Measurements from ENCODE around the gene FTO. TPM values are rescaled to one million over a fixed set of nuclear protein-coding genes. Genes with fewer than 3 reads are reported as not detected.

Gene FTO
- total and polyA plus RNA-seq, 4 donors = 12.2 to 145 (median 57.7) TPM

DNA sequence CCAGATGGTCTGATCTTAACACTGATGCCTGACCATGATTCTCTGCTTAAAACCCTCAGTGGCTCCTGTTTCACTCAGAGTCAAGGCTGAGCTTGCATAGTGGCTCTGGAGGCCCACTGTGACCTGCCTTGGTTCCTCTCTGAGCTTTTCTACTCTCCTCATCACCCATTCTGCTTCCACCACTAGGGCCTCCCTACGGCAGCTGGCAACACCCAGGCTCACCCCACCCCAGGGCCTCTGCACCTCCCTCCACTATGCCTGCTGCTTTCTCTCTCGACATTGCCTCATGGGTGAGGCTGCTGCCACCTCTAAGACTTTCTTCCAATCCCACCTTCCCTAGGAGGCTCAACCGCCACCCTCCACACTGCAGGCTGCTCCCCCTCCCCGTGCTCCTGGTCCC, 455.0 kb downstream of the FTO start:
- Histone ChIP-seq H3K4me3 (no peak overlapping the region), H3K27ac (ENCODE audit: low read depth in 1 of 2, low read length in 1 of 2) (no peak overlapping the region), H3K36me3 (ENCODE audit: control insufficient read depth in 4 of 4, insufficient read depth in 4 of 4, low read length in 4 of 4) (no peaks in the 10 kb centered on the region), H3K9me3 (ENCODE audit: control insufficient read depth in 4 of 4, insufficient read depth in 3 of 4, low read length in 3 of 4) (peaks cover 0 to 4% (median 0%) of the 10 kb centered on the region in 4 donors), H3K9ac (ENCODE audit: insufficient read depth in 1 of 2, low read length in 2 of 2) (no peak overlapping the region), H3K4me1 (ENCODE audit: control insufficient read depth in 5 of 5, insufficient read depth in 5 of 5, low read length in 5 of 5) (no peaks in the 10 kb centered on the region), H3K27me3 (ENCODE audit: control insufficient read depth in 3 of 3, insufficient read depth in 3 of 3, low read length in 2 of 3) (peaks cover 0 to 4% (median 2%) of the 10 kb centered on the region in 3 donors)
- ATAC-seq (ENCODE audit: insufficient read depth, low FRiP score) = no peak
- DNase-seq = no peak
- WGBS, 2 donors = 93 to 94% methylated on average over 4 of the region's 4 CpGs
- TF ChIP-seq, protein P1, sequence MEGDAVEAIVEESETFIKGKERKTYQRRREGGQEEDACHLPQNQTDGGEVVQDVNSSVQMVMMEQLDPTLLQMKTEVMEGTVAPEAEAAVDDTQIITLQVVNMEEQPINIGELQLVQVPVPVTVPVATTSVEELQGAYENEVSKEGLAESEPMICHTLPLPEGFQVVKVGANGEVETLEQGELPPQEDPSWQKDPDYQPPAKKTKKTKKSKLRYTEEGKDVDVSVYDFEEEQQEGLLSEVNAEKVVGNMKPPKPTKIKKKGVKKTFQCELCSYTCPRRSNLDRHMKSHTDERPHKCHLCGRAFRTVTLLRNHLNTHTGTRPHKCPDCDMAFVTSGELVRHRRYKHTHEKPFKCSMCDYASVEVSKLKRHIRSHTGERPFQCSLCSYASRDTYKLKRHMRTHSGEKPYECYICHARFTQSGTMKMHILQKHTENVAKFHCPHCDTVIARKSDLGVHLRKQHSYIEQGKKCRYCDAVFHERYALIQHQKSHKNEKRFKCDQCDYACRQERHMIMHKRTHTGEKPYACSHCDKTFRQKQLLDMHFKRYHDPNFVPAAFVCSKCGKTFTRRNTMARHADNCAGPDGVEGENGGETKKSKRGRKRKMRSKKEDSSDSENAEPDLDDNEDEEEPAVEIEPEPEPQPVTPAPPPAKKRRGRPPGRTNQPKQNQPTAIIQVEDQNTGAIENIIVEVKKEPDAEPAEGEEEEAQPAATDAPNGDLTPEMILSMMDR (IDR thresholded peaks at IDR 0.05; ENCODE audit: control extremely low read depth, extremely low read depth) = no peak

DNA sequence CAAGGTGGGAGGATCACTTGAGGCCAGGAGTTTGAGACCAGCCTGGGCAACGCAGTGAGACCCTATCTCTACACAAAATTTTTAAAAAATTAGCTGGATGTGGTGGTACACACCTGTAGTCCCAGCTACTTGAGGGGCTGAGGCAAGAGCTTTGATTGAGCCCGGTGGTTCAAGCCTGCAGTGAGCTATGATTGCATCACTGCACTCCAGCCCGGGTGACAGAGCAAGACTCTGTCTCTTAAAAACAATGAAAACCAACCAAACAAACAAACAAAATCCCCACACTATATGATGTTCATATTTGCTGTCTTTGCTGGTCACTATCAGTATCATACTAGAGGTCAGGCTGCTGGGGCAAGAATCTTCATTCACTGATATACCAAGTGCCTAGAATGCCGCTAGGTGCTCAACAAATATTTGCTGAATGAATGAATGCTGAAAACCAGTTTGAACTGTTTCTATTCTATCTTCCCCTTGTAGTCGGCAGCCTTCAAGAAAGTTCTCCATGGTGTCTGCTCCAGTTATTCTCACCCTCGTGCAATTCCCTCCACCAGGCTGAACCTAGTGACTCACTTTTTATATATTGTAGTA, 455.6 kb downstream of the FTO start:
- Histone ChIP-seq H3K4me1 (ENCODE audit: control insufficient read depth in 5 of 5, insufficient read depth in 5 of 5, low read length in 5 of 5) (no peaks in the 10 kb centered on the region), H3K9me3 (ENCODE audit: control insufficient read depth in 4 of 4, insufficient read depth in 3 of 4, low read length in 3 of 4) (peaks cover 0 to 4% (median 0%) of the 10 kb centered on the region in 4 donors), H3K9ac (ENCODE audit: insufficient read depth in 1 of 2, low read length in 2 of 2) (no peak overlapping the region), H3K27me3 (ENCODE audit: control insufficient read depth in 3 of 3, insufficient read depth in 3 of 3, low read length in 2 of 3) (peaks cover 0 to 4% (median 2%) of the 10 kb centered on the region in 3 donors), H3K36me3 (ENCODE audit: control insufficient read depth in 4 of 4, insufficient read depth in 4 of 4, low read length in 4 of 4) (no peaks in the 10 kb centered on the region), H3K4me3 (no peak overlapping the region), H3K27ac (ENCODE audit: low read depth in 1 of 2, low read length in 1 of 2) (no peak overlapping the region)
- no peak for ATAC-seq (ENCODE audit: insufficient read depth, low FRiP score)
- DNase-seq = no peak
- 69 to 81% methylated on average over 6 of the region's 6 CpGs for WGBS, 2 donors
- TF ChIP-seq, protein P1 (IDR thresholded peaks at IDR 0.05; ENCODE audit: control extremely low read depth, extremely low read depth) = no peak

DNA sequence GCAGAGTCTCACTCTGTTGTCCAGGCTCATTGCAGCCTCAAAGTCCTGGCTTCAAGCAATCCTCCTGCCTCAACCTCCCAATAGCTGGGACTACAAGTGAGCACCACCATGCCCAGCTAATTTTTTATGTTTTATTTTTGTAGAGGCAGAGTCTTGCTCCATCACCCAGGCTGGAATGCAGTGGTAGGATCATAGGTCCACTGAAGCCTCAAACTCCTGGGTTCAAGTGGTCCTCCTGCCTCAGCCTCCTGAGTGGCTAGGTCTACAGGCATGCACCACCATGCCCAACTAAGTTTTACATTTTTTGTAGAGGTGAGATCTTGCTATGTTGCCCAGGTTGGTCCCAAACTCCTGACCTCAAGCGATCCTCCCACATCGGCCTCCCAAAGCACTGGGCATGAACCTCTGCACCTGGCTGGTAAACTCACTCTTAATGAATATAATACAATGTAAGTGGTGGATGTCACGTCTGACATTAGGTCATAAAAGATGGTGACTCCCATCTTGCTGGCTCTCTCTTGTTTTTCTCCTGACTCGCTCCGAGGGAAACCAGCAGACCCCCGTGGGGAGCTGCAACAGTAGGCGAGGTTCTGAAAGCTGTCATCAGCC, 456.4 kb downstream of the FTO start:
- Histone ChIP-seq H3K9ac (ENCODE audit: insufficient read depth in 1 of 2, low read length in 2 of 2) (no peak overlapping the region), H3K27ac (ENCODE audit: low read depth in 1 of 2, low read length in 1 of 2) (no peak overlapping the region), H3K36me3 (ENCODE audit: control insufficient read depth in 4 of 4, insufficient read depth in 4 of 4, low read length in 4 of 4) (no peaks in the 10 kb centered on the region), H3K4me1 (ENCODE audit: control insufficient read depth in 5 of 5, insufficient read depth in 5 of 5, low read length in 5 of 5) (no peaks in the 10 kb centered on the region), H3K9me3 (ENCODE audit: control insufficient read depth in 4 of 4, insufficient read depth in 3 of 4, low read length in 3 of 4) (peaks cover 0 to 4% (median 0%) of the 10 kb centered on the region in 4 donors), H3K27me3 (ENCODE audit: control insufficient read depth in 3 of 3, insufficient read depth in 3 of 3, low read length in 2 of 3) (peaks cover 0 to 4% (median 2%) of the 10 kb centered on the region in 3 donors), H3K4me3 (no peak overlapping the region)
- ATAC-seq (ENCODE audit: insufficient read depth, low FRiP score) (no peak), DNase-seq (no peak)
- TF ChIP-seq, protein P1 (IDR thresholded peaks at IDR 0.05; ENCODE audit: control extremely low read depth, extremely low read depth) = no peak
- 90 to 95% methylated on average over 7 of the region's 7 CpGs for WGBS, 2 donors
